Neuronal stem cell (in vitro differentiated cells): ENCODE data around the gene SPDYC.

ENCODE experiments used
- DNase-seq: peaks from one replicate; pipeline ENCODE4 v3.0.0-alpha.2; 2013; ENCODE audit warnings: low spot score
- H2AFZ ChIP-seq: one replicate; pipeline ENCODE4 v1.6.1; 2013; ENCODE audit warnings: mild to moderate bottlenecking, low read length, inconsistent platforms
- H2AK5ac ChIP-seq: 2 replicates; pipeline ENCODE4 v1.6.1; 2013; ENCODE audit warnings: low read depth, mild to moderate bottlenecking, inconsistent platforms, low read length, moderate library complexity, mixed read lengths
- H2BK120ac ChIP-seq: 2 replicates; pipeline ENCODE4 v1.6.1; 2013; ENCODE audit warnings: low read depth, mild to moderate bottlenecking, inconsistent platforms, low read length, moderate library complexity, mixed read lengths
- H2BK12ac ChIP-seq: one replicate; pipeline ENCODE4 v1.6.1; 2013; ENCODE audit warnings: low read length, inconsistent platforms
- H2BK15ac ChIP-seq: 2 replicates; pipeline ENCODE4 v1.6.1; 2013; ENCODE audit warnings: mild to moderate bottlenecking, low read length, inconsistent platforms, mixed read lengths
- H2BK5ac ChIP-seq: one replicate; pipeline ENCODE4 v1.6.1; 2013; ENCODE audit warnings: inconsistent platforms, mild to moderate bottlenecking, low read length, moderate library complexity
- H3K14ac ChIP-seq: one replicate; pipeline ENCODE4 v1.6.1; 2013; ENCODE audit warnings: low read length, inconsistent platforms
- H3K18ac ChIP-seq: 2 replicates; pipeline ENCODE4 v1.6.1; 2013; ENCODE audit warnings: low read length, inconsistent platforms
- H3K23ac ChIP-seq: 2 replicates; pipeline ENCODE4 v1.6.1; 2013; ENCODE audit warnings: low read depth, mild to moderate bottlenecking, mixed read lengths, low read length, inconsistent platforms; ENCODE audit not compliant: poor library complexity
- H3K27ac ChIP-seq: replicated peaks from 3 replicates; pipeline ENCODE4 v1.5.1; 2013; ENCODE audit warnings: low read length, inconsistent platforms
- H3K27me3 ChIP-seq, 3 experiments: 2 replicates each; pipeline ENCODE4 v1.6.1; 2013; ENCODE audit warnings: low read length in 3 of 3, mild to moderate bottlenecking in 2 of 3, inconsistent platforms in 1 of 3, low read depth in 1 of 3, mixed read lengths in 1 of 3, moderate library complexity in 1 of 3; ENCODE audit not compliant: control insufficient read depth in 3 of 3, insufficient read depth in 3 of 3
- H3K36me3 ChIP-seq, 2 donors: replicated peaks in 1 of 2; 2 replicates each; pipeline ENCODE4 v1.6.1; 2013; ENCODE audit warnings: low read length in 2 of 2; ENCODE audit not compliant: control insufficient read depth in 2 of 2, insufficient read depth in 2 of 2
- H3K4ac ChIP-seq: 2 replicates; pipeline ENCODE4 v1.6.1; 2013; ENCODE audit warnings: inconsistent platforms, mild to moderate bottlenecking, low read length, moderate library complexity
- H3K4me1 ChIP-seq, 2 donors: 1 replicate in 1 of 2; 2 replicates in 1 of 2; pipeline ENCODE4 v1.6.1; 2013; ENCODE audit warnings: low read length in 2 of 2, low read depth in 1 of 2; ENCODE audit not compliant: control insufficient read depth in 2 of 2, insufficient read depth in 1 of 2
- H3K4me2 ChIP-seq: one replicate; pipeline ENCODE4 v1.6.1; 2013; ENCODE audit warnings: mild to moderate bottlenecking, low read length, inconsistent platforms; ENCODE audit not compliant: insufficient read depth, poor library complexity, severe bottlenecking
- H3K4me3 ChIP-seq, 2 donors: 2 replicates each; pipeline ENCODE4 v1.5.1; 2013; ENCODE audit warnings: low read length in 2 of 2, mild to moderate bottlenecking in 2 of 2, inconsistent platforms in 1 of 2, moderate library complexity in 1 of 2
- H3K79me1 ChIP-seq: one replicate; pipeline ENCODE4 v1.6.1; 2013; ENCODE audit warnings: low read depth, mild to moderate bottlenecking, inconsistent platforms, low read length, moderate library complexity
- H3K9ac ChIP-seq: one replicate; pipeline ENCODE4 v1.6.1; 2013; ENCODE audit warnings: mild to moderate bottlenecking, low read depth, low read length, inconsistent platforms; ENCODE audit not compliant: poor library complexity
- H3K9me3 ChIP-seq, 2 donors: replicated peaks in 1 of 2; 2 replicates each; pipeline versions ENCODE3 to v1.6.1; 2013; ENCODE audit warnings: low read length in 2 of 2, mild to moderate bottlenecking in 2 of 2, inconsistent platforms in 1 of 2, low read depth in 1 of 2, mixed read lengths in 1 of 2, moderate library complexity in 1 of 2; ENCODE audit not compliant: control insufficient read depth in 2 of 2, insufficient read depth in 1 of 2
- H4K8ac ChIP-seq: one replicate; pipeline ENCODE4 v1.6.1; 2013; ENCODE audit warnings: low read depth, mild to moderate bottlenecking, inconsistent platforms, low read length, moderate library complexity
- H4K91ac ChIP-seq: one replicate; pipeline ENCODE4 v1.6.1; 2013; ENCODE audit warnings: low read length, low read depth, mild to moderate bottlenecking, inconsistent platforms; ENCODE audit not compliant: poor library complexity
- WGBS, 2 donors: extraction: QIAGEN DNeasy Blood & Tissue Kit; methylation state at CpG; one replicate each; pipeline ENCODE4 v1.1.7; 2013; ENCODE audit warnings: missing lambda C conversion rate in 2 of 2, mixed read lengths in 1 of 2; ENCODE audit not compliant: insufficient read length in 2 of 2, insufficient replicate concordance in 1 of 2; ENCODE audit errors: extremely low coverage in 2 of 2; 5-methylcytosine and 5-hydroxymethylcytosine counted together

SPDYC gene

GRCh38 chr11:65130631-65131416 is 39.2 kb upstream of the SPDYC start:
- no peak overlapping the region for H3K4me2 ChIP-seq
- peaks cover 18% of the 10 kb centered on the region for H3K79me1 ChIP-seq
- H2BK12ac ChIP-seq, result no peak overlapping the region
- H3K4me1 ChIP-seq, result peaks cover 9 to 12% of the 10 kb centered on the region in 2 donors
- H3K9ac ChIP-seq, result no peak overlapping the region
- no peak overlapping the region for H2AFZ ChIP-seq
- H3K36me3 ChIP-seq, result peaks cover 60 to 68% of the 10 kb centered on the region in 2 donors
- H3K4me3 ChIP-seq, result no peak overlapping the region
- no peak overlapping the region for H3K18ac ChIP-seq
- H2BK15ac ChIP-seq, result no peak overlapping the region
- H4K91ac ChIP-seq, result no peak overlapping the region
- no peak overlapping the region for H3K27ac ChIP-seq
- no peak overlapping the region for H3K23ac ChIP-seq
- no peak overlapping the region for H2AK5ac ChIP-seq
- H3K9me3 ChIP-seq, result no peaks in the 10 kb centered on the region
- H3K27me3 ChIP-seq, result no peaks in the 10 kb centered on the region
- DNase-seq, result no peak
- no peak overlapping the region for H3K14ac ChIP-seq
- no peak overlapping the region for H2BK5ac ChIP-seq
- no peak overlapping the region for H3K4ac ChIP-seq
- H4K8ac ChIP-seq, result no peak overlapping the region
- WGBS, 2 donors, result no CpG with 5 or more reads among the region's 19 CpGs
- no peak overlapping the region for H2BK120ac ChIP-seq

- Histone ChIP-seq H3K27ac (no peak overlapping the region), H3K4ac (no peak overlapping the region), H3K27me3 (no peaks in the 10 kb centered on the region), H2BK15ac (no peak overlapping the region), H3K18ac (no peak overlapping the region), H3K4me1 (peaks cover 9 to 13% of the 10 kb centered on the region in 2 donors), H2BK5ac (no peak overlapping the region), H2AK5ac (no peak overlapping the region), H4K91ac (no peak overlapping the region), H2BK12ac (no peak overlapping the region), H3K4me3 (no peak overlapping the region), H4K8ac (no peak overlapping the region), H3K23ac (no peak overlapping the region), H3K9me3 (no peaks in the 10 kb centered on the region), H3K4me2 (no peak overlapping the region), H2BK120ac (no peak overlapping the region), H2AFZ (no peak overlapping the region), H3K9ac (no peak overlapping the region), H3K14ac (no peak overlapping the region), H3K79me1 (peaks cover 18% of the 10 kb centered on the region), H3K36me3 (peaks cover 57 to 63% of the 10 kb centered on the region in 2 donors)
- no peak for DNase-seq
- WGBS, 2 donors, result no CpG with 5 or more reads among the region's 3 CpGs
These were observed 38.6 kb upstream of the SPDYC start for GRCh38 chr11:65131417-65131776.

GRCh38 chr11:65131895-65132237 is 38.2 kb upstream of the SPDYC start:
- Histone ChIP-seq H3K9me3 (no peaks in the 10 kb centered on the region), H2BK15ac (no peak overlapping the region), H2AK5ac (no peak overlapping the region), H3K27ac (no peak overlapping the region), H3K14ac (no peak overlapping the region), H2AFZ (no peak overlapping the region), H2BK5ac (no peak overlapping the region), H3K36me3 (peaks cover 53 to 58% of the 10 kb centered on the region in 2 donors), H3K4me3 (no peak overlapping the region), H4K91ac (no peak overlapping the region), H3K4me1 (peaks cover 9 to 13% of the 10 kb centered on the region in 2 donors), H3K79me1 (peaks cover 18% of the 10 kb centered on the region), H3K4ac (no peak overlapping the region), H2BK120ac (no peak overlapping the region), H2BK12ac (no peak overlapping the region), H4K8ac (no peak overlapping the region), H3K9ac (no peak overlapping the region), H3K18ac (no peak overlapping the region), H3K27me3 (no peaks in the 10 kb centered on the region), H3K4me2 (no peak overlapping the region), H3K23ac (peak overlapping the region; percentile 45)
- WGBS, 2 donors, result no CpG with 5 or more reads among the region's 6 CpGs
- no peak for DNase-seq

GRCh38 chr11:65132238-65132987 is 37.6 kb upstream of the SPDYC start:
- Histone ChIP-seq H3K4ac (no peak overlapping the region), H3K4me3 (peak overlapping the region in 1 of 2 donors; percentile 79), H2AK5ac (no peak overlapping the region), H2BK120ac (no peak overlapping the region), H2AFZ (no peak overlapping the region), H2BK5ac (no peak overlapping the region), H3K14ac (no peak overlapping the region), H4K8ac (no peak overlapping the region), H4K91ac (no peak overlapping the region), H3K4me1 (peaks cover 9 to 13% of the 10 kb centered on the region in 2 donors), H3K27ac (no peak overlapping the region), H3K36me3 (peaks cover 49 to 53% of the 10 kb centered on the region in 2 donors), H2BK12ac (no peak overlapping the region), H3K23ac (peak overlapping the region; percentile 60), H3K79me1 (peaks cover 18% of the 10 kb centered on the region), H2BK15ac (no peak overlapping the region), H3K9ac (peak overlapping the region; percentile 12), H3K18ac (no peak overlapping the region), H3K27me3 (no peaks in the 10 kb centered on the region), H3K4me2 (no peak overlapping the region), H3K9me3 (no peaks in the 10 kb centered on the region)
- WGBS, 2 donors, result no CpG with 5 or more reads among the region's 10 CpGs
- no peak for DNase-seq
